Progenitor cell of endocrine pancreas (in vitro differentiated cells): ENCODE results near the gene ADAMTSL2. TPM values are rescaled to one million over a fixed set of nuclear protein-coding genes. Genes with fewer than 3 reads are reported as not detected.

Experiments
- DNase-seq: peaks from one replicate; pipeline ENCODE4 v3.0.0; 2021; ENCODE audit warnings: low spot score; ENCODE audit not compliant: unreplicated experiment
- H3K27ac Mint-ChIP-seq: 2 replicates; pipeline ENCODE4 v1.8.0; 2021; ENCODE audit warnings: mild to moderate bottlenecking, moderate library complexity, mixed read lengths
- H3K27me3 Mint-ChIP-seq: 2 replicates; pipeline ENCODE4 v1.8.0; 2021; ENCODE audit warnings: mixed read lengths
- H3K36me3 Mint-ChIP-seq: 2 replicates; pipeline ENCODE4 v1.8.0; 2022; ENCODE audit warnings: mixed read lengths; ENCODE audit not compliant: insufficient read depth
- H3K4me1 Mint-ChIP-seq: 2 replicates; pipeline ENCODE4 v1.8.0; 2021; ENCODE audit warnings: low read depth, mixed read lengths
- H3K4me3 Mint-ChIP-seq: 2 replicates; pipeline ENCODE4 v1.8.0; 2021; ENCODE audit warnings: low read depth, mild to moderate bottlenecking, moderate library complexity, mixed read lengths
- H3K9me3 Mint-ChIP-seq: 2 replicates; pipeline ENCODE4 v1.8.0; 2021; ENCODE audit warnings: low read depth, mixed read lengths
- total RNA-seq: library from RNA; stranded (reverse); gene quantifications from 2 replicates; pipeline ENCODE4 v1.2.1, GENCODE V29; 2021
- TF ChIP-seq, protein P1 (sequence below): fragments of 200-600 bp; sonication (generic); IDR thresholded peaks from one replicate; pipeline ENCODE4 v1.5.0; 2021; ENCODE audit warnings: antibody characterized with exemption, mild to moderate bottlenecking; ENCODE audit not compliant: unreplicated experiment

Gene ADAMTSL2
- total RNA-seq, 1 donor from 2014 or later: 0.14 TPM

DNA sequence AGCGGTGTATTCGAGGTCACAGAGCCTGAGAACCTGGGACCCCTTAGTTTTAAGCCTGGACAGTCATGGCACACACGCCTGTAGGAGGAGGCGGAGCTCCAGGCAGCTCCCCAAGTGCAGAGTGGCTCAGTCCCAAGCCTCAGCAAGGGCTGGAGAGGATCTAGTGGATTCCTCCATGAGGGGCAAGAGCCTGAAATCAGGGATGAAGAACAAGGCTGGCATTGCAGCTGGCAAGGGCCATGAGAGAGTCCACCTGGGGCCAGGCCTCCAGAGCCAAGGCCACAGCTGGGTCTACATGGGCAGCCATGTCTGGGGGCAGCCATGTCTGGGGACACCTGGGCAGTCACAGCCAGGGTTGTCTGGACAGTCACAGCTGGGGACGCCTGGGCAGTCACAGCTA lies 21.9 kb downstream of the ADAMTSL2 start:
- Mint-ChIP-seq H3K9me3 (no peaks in the 10 kb centered on the region), H3K4me3 (no peak overlapping the region), H3K27me3 (peaks cover 17% of the 10 kb centered on the region), H3K27ac (no peak overlapping the region), H3K4me1 (peaks cover 4% of the 10 kb centered on the region), H3K36me3 (no peaks in the 10 kb centered on the region)
- DNase-seq: no peak
- TF ChIP-seq, protein P1, sequence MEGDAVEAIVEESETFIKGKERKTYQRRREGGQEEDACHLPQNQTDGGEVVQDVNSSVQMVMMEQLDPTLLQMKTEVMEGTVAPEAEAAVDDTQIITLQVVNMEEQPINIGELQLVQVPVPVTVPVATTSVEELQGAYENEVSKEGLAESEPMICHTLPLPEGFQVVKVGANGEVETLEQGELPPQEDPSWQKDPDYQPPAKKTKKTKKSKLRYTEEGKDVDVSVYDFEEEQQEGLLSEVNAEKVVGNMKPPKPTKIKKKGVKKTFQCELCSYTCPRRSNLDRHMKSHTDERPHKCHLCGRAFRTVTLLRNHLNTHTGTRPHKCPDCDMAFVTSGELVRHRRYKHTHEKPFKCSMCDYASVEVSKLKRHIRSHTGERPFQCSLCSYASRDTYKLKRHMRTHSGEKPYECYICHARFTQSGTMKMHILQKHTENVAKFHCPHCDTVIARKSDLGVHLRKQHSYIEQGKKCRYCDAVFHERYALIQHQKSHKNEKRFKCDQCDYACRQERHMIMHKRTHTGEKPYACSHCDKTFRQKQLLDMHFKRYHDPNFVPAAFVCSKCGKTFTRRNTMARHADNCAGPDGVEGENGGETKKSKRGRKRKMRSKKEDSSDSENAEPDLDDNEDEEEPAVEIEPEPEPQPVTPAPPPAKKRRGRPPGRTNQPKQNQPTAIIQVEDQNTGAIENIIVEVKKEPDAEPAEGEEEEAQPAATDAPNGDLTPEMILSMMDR: no peak

- Mint-ChIP-seq H3K4me1 (peaks cover 2% of the 10 kb centered on the region), H3K9me3 (no peaks in the 10 kb centered on the region), H3K27ac (no peak overlapping the region)
These were observed 23.1 kb downstream of the ADAMTSL2 start for GRCh38 chr9:133557581-133557980.

DNA sequence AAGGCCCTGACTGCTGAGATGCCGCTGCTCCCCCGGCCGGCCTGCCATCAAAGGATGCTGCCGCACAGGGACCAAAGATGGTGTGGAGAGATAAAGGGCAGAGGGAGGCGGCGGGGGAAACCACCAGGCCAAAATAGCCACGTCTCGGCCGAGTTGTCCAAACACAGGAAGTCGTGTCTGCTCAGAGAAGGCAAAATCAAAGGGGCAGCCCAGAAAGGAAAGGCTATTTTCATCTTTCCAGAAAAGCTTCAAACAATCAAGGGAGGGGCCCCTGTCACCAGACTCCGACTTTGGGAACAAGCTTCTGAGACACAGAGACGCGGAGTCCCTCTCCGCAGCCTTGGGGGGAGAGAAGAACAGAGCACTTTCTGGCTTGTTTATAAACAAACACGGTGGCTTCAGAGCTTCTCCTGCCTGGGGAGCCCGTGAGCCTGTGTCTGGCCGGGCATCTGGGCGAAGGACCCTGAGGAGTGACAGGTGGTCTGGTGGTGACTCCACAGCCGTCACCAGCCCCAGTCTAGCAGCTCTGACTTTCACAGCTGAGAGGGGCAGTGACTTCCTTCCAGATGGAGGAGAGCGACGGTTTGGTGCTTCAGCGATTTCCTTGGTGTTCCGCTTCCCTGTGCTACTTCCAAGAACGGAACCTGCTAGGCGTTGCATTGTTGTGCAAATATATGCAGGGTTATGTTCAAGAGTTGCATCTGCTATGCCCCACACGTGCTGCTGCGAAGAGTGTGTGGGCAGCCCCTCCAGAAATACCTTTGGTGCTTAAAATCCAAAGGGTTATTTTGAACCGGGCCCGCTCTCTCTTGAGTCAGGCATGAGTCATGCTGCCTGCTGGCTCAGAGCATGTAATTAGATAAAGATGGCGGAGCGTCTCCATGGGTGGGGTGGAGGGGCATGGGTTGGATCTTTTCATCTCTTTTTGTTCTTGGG lies 24.0 kb downstream of the ADAMTSL2 start:
- peaks cover 4% of the 10 kb centered on the region for H3K4me1 Mint-ChIP-seq
- no peaks in the 10 kb centered on the region for H3K36me3 Mint-ChIP-seq
- no peak for DNase-seq
- TF ChIP-seq, protein P1: no peak
- H3K27me3 Mint-ChIP-seq: peaks cover 26% of the 10 kb centered on the region
- no peaks in the 10 kb centered on the region for H3K9me3 Mint-ChIP-seq
- no peak overlapping the region for H3K27ac Mint-ChIP-seq
- no peak overlapping the region for H3K4me3 Mint-ChIP-seq

More at GRCh38 chr9:133557581-133557980, 23.1 kb downstream of the ADAMTSL2 start:
- Mint-ChIP-seq H3K27me3 (peaks cover 20% of the 10 kb centered on the region), H3K36me3 (no peaks in the 10 kb centered on the region), H3K4me3 (no peak overlapping the region)
- TF ChIP-seq, protein P1: no peak
- DNase-seq: no peak

GRCh38 chr9:133560311-133560710 lies 25.8 kb downstream of the ADAMTSL2 start:
- Mint-ChIP-seq H3K4me3 (no peak overlapping the region), H3K4me1 (peaks cover 4% of the 10 kb centered on the region), H3K9me3 (no peaks in the 10 kb centered on the region), H3K27me3 (peaks cover 33% of the 10 kb centered on the region), H3K27ac (no peak overlapping the region), H3K36me3 (no peaks in the 10 kb centered on the region)
- DNase-seq: no peak
- TF ChIP-seq, protein P1: no peak

DNA sequence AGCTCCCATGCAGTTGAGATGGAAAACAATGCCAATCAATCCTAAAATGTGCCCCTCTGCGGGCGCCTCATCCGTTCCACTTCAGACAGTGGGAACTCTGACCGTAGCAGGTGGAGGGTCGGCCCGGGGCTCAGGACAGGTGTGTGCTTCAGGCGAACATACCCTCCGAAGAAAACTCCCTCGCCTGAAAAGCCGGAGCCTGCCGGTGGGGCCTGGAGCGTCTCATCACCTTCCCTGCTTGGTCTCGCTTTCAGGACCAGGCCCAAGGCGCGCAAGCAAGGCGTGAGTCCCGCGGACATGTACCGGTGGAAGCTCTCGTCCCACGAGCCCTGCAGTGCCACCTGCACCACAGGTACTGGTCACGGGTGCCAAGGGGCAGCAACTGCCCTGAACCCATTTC lies 26.4 kb downstream of the ADAMTSL2 start:
- Mint-ChIP-seq H3K9me3 (no peaks in the 10 kb centered on the region), H3K4me1 (peaks cover 4% of the 10 kb centered on the region), H3K27ac (no peak overlapping the region), H3K27me3 (peaks cover 36% of the 10 kb centered on the region), H3K4me3 (no peak overlapping the region), H3K36me3 (no peaks in the 10 kb centered on the region)
- DNase-seq: no peak
- TF ChIP-seq, protein P1: no peak
